GM13977 (cell line): ENCODE measurements around the gene SV2B.
A peak's percentile ranks its signal among the peaks of the same experiment; 100 is the strongest.
"Not testable (repeated sequence)": the region's sequence is repeated elsewhere in the genome, so short reads cannot be mapped to it uniquely, and the experiment has no call there.

Source experiments
- DNase-seq: peaks from one replicate; pipeline ENCODE4 v3.0.0; 2012; ENCODE audit warnings: low spot score
- CTCF ChIP-seq: IDR thresholded peaks from 2 replicates; pipeline ENCODE4 v1.5.1; 2012; ENCODE audit warnings: mild to moderate bottlenecking, control low read depth; ENCODE audit not compliant: insufficient read depth; ENCODE audit errors: extremely low read depth, missing control alignments
- in situ Hi-C: fragments of 300-500 bp; cut with MboI; formaldehyde crosslinking; loops from one replicate; pipeline ENCODE4 v1.12.0; 2022; ENCODE audit warnings: low sequenced_read_pairs, low pct_unique_long_range_greater_than_20kb, mixed read lengths, inconsistent platforms; ENCODE audit not compliant: unreplicated experiment

Gene SV2B

GRCh38 chr15:91073768-91074167 is 26.3 kb upstream of the SV2B start:
- no peak for TF ChIP-seq CTCF
- DNase-seq, result no peak
- in situ Hi-C loops, result no loop called here

GRCh38 chr15:91075739-91076138 is 24.3 kb upstream of the SV2B start:
- no peak for TF ChIP-seq CTCF
- in situ Hi-C loops, result no loop called here
- no peak for DNase-seq

GRCh38 chr15:91077029-91077428 is 23.0 kb upstream of the SV2B start:
- DNase-seq, result no peak
- TF ChIP-seq CTCF, result no peak
- in situ Hi-C loops, result no loop called here

- DNase-seq, in situ Hi-C loops: not testable (repeated sequence)
Observed at GRCh38 chr15:91093866-91094265, 6.2 kb upstream of the SV2B start.

- no peak for TF ChIP-seq CTCF
- in situ Hi-C loops, result no loop called here
- no peak for DNase-seq
Observed at GRCh38 chr15:91098451-91098850, 1.6 kb upstream of the SV2B start.

GRCh38 chr15:91099616-91099994 is 452 bp upstream of the SV2B start:
- peak; percentile 49 for DNase-seq
- in situ Hi-C loops, result no loop called here
- peak; percentile 49 for TF ChIP-seq CTCF

- DNase-seq, result no peak
- no peak for TF ChIP-seq CTCF
- in situ Hi-C loops, result no loop called here
Observed at GRCh38 chr15:91100814-91101607, 954 bp downstream of the SV2B start.
